ENCODE measurements around the gene SIGMAR1.
"Not testable (repeated sequence)": the region's sequence is repeated elsewhere in the genome, so short reads cannot be mapped to it uniquely, and the experiment has no call there.

SIGMAR1 gene

DNA sequence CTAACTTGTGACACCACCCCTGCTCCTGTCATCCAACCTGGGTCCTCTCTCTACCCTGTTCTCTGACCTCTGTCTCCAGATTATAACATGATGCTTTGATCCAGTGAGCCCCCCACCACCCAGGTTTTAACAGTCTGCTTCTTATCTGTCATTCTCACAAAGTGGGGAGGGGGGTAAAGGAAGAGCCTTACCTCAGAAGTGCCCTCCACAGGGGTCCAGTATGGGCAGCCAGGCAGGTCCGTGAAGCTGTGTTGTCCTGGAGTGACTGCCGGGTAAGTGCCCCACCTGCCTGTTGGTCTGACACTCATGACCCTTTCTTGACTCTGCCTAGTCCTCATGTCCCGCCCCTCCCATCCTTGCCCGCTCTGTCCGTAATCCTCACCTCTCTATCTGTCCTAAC is 17.8 kb upstream of the SIGMAR1 start:
- no peak for DNase-seq (ENCODE audit: low read depth in 1 of 2, low spot score in 1 of 2)

DNA sequence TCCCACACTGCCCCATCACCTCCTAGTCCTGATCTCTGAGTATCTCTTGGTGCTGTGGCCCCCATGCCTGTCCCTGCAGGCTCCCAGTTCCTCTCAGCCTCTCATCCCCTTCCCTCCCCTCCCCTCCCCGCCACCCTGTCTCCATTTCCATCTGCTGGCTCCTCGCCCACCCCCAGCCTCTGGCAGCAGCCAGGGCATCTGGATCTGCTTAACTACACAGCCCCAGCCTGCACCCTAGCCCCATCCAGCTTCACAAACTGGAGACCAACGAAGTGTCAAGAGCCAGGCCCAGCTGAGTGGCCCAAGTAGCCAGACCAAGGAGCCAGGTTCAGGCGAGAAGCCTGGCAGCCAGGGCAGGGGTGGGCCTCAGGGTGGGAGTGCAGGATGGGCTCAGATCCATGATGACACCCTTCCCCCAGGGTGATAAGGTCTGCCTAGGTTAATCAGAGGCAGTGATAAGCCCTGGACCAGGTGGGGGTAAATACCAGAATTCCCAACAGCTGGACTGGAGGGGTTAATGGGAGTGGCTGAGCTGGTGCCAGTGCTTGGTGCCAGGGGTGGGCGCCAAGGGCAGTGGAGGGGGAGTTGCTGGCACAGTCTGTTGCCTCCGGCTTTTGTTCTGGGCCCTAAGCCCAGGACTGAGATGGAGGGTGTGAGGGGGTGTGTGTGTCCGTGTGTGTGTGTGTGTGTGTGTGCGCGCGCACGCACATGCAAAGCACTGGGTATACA is 16.9 kb upstream of the SIGMAR1 start:
- no peak for DNase-seq (ENCODE audit: low read depth in 1 of 2, low spot score in 1 of 2)

DNA sequence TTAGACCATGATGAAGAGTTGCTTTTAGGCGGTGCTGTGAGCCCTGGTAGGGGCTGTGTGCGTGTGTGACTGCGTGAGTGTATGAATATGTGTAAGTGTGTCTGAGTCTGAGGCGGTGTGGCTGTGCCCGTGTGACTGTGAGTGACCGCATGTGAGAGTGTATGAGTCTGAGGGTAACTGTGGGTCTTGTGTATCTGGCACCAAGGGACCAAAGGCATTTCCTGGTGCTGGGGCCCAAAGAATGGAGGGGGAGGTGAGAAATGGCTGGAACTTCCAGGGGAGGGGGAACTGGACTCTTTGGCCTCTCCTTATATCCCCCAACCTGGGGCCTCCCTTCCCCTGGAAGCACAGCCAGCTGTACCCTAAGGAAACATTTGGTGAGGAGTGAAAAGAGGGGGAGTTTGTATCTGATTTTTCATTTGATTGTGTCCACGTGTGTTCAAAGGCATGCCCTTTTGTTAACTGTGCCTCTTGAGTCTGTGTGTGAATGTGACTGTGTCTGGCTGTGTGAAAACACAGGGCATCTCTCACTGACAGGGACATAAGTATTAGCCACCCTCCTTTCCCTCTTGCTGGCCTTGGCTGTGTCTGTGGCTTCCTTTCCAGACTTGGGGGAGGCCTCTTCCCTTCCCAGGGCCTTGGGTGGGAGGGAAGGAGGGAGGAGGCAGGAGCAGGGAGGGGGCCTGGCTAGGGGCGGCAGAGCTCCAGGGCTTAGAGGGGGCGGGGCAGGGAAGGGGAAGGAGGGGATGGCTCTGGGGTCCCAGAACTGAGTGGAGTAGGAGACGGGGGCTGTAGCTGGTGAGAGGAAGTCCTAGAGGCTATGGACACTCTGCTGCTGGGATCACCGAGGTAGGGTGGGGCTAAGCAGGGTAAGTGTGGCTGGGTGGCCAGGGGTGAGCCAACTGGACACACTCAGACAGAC is 15.8 kb upstream of the SIGMAR1 start:
- DNase-seq (ENCODE audit: low read depth in 1 of 2, low spot score in 1 of 2): no peak

DNA sequence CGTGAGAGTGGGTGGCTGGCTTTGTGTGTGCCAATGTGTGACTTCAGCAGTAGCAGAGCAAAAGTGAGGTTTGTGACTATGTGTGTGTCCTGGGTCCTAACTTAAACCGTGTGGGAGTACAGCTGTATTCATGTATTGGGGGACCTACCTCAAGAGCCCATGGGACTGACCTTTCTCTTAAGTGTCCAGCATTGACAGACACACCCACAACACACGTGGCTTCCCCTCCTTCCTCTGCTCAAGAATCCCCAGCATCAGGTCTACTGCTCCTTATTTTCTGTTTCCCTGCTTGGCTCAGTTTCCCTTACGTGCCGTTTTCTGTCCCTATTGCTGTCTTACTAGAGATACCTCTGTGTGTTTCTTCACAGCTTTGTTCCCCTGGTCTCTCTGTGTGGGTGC is 15.0 kb upstream of the SIGMAR1 start:
- no peak for DNase-seq (ENCODE audit: low read depth in 1 of 2, low spot score in 1 of 2)

DNA sequence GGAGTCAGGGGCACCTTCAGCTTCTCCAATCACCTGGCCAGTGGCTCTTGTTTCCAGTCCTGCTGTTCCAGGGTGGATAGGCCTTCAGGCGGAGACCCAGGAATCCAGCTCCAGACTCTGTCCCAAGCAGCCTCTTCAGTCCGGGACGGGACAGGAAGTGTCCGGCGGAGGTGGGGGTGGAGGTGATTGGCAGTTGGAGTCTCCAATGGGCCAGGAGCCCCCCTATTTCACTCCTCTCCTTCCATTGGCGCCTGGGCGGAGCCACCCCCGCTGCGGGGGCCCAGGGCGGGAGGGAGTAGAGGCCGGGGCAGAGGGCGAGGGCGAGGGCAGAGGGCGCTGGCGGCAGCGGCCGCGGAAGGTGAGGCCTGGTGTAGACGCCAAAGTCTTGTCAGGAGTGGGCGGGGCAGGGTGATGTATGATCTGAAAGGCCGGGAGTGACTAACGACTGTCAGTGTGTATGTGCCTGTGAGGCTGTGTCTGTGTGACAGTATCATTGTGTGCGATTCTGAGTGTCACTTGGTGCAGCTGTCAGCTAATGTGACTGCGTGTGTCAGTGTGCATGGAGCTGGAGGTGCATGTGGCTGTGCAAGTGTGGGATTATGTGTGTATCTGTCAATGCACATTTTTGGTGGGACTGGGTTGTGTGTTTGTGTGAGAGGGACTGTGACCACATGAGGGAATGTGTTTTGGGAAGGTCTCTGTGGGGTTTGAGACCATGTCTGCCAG is 14.5 kb upstream of the SIGMAR1 start, which contains the start of gene IL11RA:
IL11RA (plus strand) TSS at position 310 of the 726 bp plus-strand sequence. CDS start 3,033 bp downstream, outside the sequence.
- DNase-seq (ENCODE audit: low read depth in 1 of 2, low spot score in 1 of 2): peak in 1 of 2 donors; percentile 55

DNA sequence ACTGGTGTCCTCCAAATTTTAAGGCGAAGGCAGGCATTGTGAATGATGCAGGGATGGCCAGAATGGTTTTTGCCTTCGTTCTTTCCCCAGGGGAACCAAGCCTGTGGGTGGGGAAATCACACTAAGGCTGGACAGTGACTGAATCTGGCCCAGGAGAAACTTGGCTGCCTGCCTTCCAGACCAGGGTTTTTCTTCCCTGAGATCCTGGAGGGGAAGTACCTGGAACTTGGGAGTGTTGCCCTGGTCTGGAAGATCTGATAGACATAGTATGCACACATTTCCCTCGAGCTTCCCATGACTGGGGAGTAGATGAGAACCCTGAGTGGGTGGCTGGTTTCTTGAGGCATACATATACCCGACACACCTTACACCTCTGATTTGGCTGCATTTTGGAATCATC is 13.7 kb upstream of the SIGMAR1 start:
- no peak for DNase-seq (ENCODE audit: low read depth in 1 of 2, low spot score in 1 of 2)

DNA sequence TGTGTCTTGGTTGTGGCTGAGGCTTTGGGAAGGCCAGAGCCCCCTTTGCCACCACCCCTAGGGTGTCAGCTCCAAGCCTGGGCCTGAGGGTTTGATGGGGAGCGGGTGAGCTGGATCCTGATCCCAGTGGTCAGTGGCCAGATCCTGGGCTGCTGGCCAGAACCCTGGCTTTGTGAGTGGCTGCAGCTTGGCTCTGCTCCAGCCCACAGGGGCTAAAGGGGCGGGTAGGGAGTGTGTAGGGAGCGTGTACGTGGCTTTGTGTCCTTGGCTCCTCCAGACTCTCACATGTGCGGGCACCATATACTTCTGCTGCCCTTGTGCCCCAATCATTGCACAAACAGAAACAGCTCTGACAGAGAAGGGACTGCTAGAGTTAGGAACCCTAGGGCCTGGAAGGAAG is 13.2 kb upstream of the SIGMAR1 start:
- no peak for DNase-seq (ENCODE audit: low read depth in 1 of 2, low spot score in 1 of 2)

DNA sequence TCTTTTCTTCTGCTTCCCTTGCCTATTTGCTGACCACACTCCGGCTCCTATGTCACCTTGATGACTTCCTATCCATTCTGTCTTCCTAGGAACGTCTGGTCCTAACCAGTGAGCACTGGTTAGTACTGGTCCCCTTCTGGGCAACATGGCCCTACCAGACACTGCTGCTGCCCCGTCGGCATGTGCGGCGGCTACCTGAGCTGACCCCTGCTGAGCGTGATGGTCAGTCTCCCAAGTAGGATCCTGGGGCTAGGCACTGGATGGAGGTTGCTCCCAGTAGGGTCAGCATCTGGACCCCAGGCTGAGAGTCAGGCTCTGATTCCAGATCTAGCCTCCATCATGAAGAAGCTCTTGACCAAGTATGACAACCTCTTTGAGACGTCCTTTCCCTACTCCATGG is 11.1 kb upstream of the SIGMAR1 start:
- DNase-seq (ENCODE audit: low read depth in 1 of 2, low spot score in 1 of 2): no peak

DNA sequence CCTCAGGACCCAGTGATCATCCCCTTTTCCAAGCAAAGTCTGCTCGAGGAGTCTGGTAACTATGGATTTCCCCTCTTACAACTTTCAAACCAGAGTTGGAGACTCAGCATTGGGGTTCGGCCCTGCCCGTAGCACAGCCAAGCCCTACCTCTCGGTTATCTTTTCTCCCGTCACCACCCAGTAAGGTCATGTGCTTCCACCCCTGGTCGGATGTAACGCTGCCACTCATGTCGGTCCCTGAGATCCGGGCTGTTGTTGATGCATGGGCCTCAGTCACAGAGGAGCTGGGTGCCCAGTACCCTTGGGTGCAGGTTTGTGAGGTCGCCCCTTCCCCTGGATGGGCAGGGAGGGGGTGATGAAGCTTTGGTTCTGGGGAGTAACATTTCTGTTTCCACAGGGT is 10.1 kb upstream of the SIGMAR1 start:
- DNase-seq (ENCODE audit: low read depth in 1 of 2, low spot score in 1 of 2): no peak

DNA sequence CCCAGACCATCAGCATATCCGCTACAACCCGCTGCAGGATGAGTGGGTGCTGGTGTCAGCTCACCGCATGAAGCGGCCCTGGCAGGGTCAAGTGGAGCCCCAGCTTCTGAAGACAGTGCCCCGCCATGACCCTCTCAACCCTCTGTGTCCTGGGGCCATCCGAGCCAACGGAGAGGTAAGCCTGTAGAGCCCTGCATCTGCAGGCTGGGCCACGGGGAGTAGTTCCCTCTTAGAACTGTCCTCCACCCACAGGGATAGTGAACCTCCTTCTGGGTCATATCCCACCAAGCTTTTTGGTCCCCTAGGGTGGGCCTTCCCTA is 9.5 kb upstream of the SIGMAR1 start:
- DNase-seq (ENCODE audit: low read depth in 1 of 2, low spot score in 1 of 2): no peak

DNA sequence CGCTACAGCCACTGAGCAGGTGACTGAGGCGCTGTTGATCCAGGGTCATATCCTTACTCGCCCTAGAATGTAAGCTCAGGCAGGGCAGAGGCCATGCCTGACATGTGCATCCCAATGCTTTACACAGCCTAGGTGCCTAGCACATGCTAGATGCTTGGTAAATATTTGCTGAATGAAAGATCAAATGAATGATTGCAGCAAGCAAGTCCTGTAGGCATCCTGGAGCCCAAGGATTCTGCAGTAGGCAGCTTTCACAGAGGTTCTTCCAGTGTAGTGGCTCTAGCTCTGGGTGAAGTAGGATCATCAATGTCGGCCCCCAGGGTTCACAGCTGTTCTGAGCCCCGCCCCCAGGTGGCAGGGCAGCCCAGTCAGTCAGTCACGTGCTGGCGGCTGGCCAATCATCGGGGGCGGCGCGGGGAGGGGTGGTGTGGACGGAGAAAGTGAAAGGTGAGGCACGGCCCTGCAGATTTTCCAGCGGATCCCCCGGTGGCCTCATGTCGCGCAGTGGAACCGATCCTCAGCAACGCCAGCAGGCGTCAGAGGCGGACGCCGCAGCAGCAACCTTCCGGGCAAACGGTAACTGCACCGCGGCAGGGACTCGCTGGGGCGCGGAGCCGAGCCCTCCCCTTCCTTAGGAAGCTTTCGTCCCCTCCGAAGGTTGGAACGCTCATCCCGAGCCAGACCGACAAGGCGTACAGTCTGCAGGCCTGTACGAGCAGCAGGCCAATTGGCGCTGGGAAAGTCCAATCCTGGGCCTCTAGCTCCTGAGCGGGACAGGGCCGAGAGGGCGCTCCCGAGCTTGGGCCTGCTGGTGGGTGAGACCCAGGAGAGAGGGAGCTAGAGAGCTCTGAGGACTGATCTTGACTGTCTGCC is 8.9 kb upstream of the SIGMAR1 start, which contains the start of gene GALT:
GALT (plus strand) TSS at position 465 of the 873 bp plus-strand sequence; CDS start at position 495, 30 bp downstream.
- DNase-seq (ENCODE audit: low read depth in 1 of 2, low spot score in 1 of 2): peak; percentile 94 to 95

DNA sequence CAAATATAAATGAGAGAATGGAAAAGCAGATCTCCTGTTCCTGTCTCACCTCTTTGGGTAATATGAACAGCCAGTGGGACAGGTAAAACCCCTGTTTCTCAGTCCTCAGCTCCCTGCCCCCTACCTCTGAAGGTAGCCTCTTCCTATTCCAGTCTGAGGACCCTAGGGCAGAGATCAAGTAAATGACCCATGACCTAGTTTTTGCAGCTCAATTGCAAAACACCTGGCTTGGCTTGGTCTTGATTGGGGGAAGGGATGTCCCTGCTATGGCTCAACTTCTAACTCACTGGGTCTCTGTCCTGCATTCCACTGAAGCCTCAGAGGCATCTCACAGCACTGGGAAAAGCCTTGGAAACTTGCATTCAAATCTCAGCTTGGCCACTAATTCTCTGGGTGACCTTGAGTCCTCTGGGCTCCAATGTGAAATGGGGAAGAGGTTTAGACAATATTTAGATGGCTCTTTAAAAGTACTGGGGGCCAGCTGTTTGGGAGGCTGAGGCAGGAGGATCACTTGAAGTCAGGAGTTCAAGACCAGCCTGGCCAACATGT is 7.3 kb upstream of the SIGMAR1 start:
- no peak for DNase-seq (ENCODE audit: low read depth in 1 of 2, low spot score in 1 of 2)

DNA sequence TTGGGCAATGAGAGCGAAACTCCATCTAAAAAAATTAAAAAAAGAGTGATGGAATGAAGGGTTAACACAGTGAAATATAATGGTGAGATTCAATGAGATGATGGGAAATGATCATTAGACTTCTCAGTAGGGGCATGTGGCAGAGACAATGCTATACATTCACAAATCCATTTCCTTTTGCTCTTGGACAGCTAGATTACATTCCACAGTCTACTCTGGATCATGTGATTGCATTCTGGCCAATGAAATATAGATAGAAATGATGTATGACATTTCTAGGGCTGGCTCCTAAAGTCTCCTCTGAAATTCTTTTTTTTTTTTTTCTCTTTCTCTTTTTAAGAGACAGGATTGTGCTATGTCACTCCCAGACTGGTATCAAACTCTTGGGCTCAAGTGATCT is 5.1 kb upstream of the SIGMAR1 start:
- no peak for DNase-seq (ENCODE audit: low read depth in 1 of 2, low spot score in 1 of 2)

DNA sequence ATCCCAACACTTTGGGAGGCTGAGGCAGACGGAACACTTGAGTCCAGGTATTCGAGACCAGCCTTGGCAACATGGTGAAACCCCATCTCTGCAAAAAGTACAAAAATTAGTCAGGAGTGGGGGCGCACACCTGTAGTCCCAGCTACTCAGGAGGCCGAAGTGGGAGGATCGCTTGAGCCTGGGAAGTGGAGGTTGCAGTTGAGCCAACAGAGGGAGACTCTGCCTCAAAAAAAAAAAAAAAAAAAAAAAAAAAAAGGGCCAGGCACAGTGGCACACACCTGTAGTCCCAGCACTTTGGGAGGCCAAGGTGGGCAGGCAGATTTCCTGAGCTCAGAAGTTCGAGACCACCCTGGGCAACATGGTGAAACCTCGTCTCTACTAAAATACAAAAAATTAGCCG is 1.7 kb upstream of the SIGMAR1 start:
- DNase-seq (ENCODE audit: low read depth in 1 of 2, low spot score in 1 of 2): not testable (repeated sequence)

DNA sequence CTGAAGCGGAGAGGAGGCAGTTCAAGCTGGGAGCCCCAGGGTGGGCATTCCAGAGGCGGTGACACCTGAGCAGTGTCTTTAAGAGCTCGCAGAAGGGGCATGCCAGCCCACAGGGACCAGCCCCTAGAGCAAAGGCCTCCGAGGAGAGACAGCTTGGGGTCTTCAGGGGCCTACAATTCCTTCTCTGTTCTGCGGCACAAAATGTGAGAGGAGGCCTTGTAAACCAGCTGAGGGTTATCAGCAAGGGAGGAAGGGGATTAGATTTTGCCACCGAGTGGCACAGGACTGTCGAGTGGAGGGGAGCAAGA is 505 bp upstream of the SIGMAR1 start:
- no peak for DNase-seq (ENCODE audit: low read depth in 1 of 2, low spot score in 1 of 2)

DNA sequence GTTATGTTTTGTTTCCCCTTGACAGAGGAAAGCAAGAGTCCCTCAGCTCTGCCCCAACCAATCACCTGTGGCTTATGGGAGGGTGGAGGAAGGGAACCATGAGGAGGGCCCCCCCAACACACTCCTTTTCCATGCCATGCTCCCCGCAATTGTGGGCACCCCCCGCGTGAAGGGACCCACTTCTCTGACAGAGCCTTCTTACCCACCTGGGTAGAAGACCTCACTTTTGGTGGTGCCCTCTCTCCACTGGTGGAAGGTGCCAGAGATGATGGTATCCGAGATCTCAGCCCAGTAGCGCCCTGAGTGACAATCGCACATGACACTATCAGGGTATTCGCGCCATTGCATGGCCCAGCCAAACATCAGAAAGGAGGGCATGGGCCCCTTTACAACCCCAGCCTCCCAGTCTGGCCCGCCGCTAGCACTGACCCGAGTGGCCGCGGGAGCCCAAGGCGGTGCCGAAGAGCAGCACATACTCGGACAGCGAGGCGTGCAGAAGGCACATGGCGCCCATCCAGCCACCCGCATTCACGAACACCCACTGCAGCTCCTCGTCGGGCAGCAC is 714 bp downstream of the SIGMAR1 start:
- no peak for DNase-seq (ENCODE audit: low read depth in 1 of 2, low spot score in 1 of 2)

DNA sequence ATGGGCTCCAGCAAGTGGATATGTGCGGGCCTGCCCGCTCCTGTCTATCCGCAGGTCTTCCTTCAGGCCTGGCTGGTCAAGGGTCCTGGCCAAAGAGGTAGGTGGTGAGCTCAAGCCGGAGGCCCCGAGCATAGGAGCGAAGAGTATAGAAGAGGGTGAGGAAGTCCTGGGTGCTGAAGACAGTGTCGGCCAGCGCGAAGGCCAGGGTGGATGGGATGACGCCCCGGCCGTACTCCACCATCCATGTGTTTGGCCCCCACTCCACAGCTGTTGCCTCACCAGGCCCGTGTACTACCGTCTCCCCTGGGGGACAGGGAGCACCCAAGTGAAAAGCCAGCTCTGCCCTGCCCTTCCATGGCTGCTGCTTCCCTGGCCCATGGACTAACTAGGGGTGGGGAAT is 2.0 kb downstream of the SIGMAR1 start:
- DNase-seq (ENCODE audit: low read depth in 1 of 2, low spot score in 1 of 2): no peak

DNA sequence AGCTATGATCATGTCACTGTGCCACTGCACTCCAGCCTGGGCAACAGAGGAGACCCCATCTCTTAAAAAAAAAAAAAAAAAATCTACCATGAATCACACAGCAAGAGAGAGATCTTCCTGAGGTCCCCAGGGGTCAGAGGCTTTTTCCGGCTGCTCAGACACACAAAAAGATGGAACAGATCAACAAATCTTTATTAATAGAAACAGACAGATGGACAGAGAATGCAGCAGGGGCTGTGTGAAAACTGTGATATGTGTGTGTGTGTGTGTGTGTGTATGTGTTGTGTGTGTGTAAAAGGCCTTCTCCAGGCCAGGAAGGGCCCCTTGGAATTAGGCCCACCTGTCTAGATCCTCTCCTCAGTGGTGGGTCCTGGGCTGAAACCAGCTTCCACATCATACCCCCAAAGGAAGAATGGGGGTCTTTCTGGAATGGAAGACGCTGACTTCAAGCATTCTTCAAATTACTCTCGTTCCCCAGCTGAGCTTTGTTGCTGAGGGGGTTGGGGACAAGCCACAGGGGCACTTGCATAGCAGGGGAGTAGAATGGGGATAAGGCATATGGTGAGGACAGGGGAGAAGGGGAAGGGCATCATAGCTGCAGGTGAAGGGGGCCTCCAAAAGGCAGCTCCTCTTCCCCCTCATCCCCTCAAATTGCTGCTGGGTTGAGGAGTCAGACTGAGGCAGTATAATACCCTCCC is 2.9 kb downstream of the SIGMAR1 start:
- DNase-seq (ENCODE audit: low read depth in 1 of 2, low spot score in 1 of 2): no peak

DNA sequence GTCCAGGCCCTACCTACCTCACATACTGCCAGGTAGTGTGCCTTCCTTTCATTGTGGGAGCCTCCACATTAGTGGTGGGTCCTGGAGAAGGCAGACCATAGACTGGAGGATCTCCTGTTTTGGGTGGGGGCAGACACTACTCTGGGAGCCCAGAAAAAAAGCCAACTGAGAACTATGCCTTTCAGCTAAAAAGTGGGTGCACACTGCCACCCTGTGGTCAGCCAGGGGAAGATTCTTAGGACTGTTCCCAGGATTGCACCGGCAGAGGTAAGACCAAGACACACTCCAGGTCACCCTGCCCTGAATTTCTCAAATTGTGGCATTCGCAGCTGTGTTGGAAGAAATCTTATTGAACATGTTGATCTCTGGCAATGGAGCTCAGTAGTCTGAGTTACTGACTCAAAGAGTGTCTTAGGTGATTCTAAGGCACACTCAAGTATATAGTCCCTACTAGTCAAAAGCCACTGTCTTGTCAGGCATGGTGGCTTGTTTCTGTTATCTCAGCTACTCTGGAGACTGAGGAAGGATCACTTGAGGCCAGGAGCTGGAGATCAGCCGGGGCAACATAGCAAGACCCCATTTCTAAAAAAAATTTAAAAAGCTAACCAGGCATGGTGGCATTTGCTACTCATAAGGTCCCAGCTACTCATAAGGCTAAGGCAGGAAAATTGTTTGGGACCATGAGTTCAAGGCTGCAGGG is 3.6 kb downstream of the SIGMAR1 start:
- DNase-seq (ENCODE audit: low read depth in 1 of 2, low spot score in 1 of 2): peak; percentile 56 to 69
